Measurements from ENCODE around the gene RPTN.

GRCh38 chr1:152108882-152109222 lies 50.2 kb downstream of the RPTN start:
- no peak for TF ChIP-seq POLR2AphosphoS5 (IDR thresholded peaks at IDR 0.05; ENCODE audit: borderline replicate concordance, low read depth, low read length)
- no peak for TF ChIP-seq EZH2 (IDR thresholded peaks at IDR 0.05)

Measured in SK-N-MC (cell line).